ENCODE measurements around the gene OPALIN.
"Not testable (repeated sequence)": the region's sequence is repeated elsewhere in the genome, so short reads cannot be mapped to it uniquely, and the experiment has no call there.

OPALIN gene

GRCh38 chr10:96309628-96310320 is 49.0 kb downstream of the OPALIN start:
- CTCF ChIA-PET = interaction anchor here (0.7 to 1.8 kb wide), 4 partner anchors 19 to 81 kb away, joined by 3 to 5 read pairs (median 4); no protein-coding TSS in a partner anchor

DNA sequence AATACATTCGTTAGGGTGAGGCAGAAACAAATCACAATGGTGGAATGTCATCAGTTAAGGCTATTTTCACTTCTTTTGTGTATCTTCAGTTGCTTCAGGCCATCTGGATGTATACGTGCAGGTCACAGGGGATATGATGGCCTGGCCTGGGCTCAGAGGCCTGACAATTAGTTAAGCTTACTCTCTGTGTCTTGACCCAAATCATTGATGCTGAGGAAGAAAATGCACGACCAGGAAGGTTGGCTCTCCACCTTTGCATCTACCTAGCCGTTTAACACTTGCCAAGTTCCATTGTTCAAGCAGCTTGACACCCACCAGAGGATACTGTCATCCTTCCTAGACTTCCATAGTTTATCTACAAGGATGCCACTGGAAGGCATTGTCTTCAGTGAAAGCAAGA is 49.9 kb downstream of the OPALIN start:
- CTCF ChIA-PET = interaction anchor here (1.1 to 1.9 kb wide), 7 partner anchors 10 to 79 kb away, joined by 3 to 9 read pairs (median 4); no protein-coding TSS in a partner anchor
- POLR2A ChIA-PET = not testable (repeated sequence)
- 96% methylated on average over 4 of the region's 4 CpGs for whole genome bisulfite sequencing (ENCODE audit: insufficient coverage)

More at GRCh38 chr10:96309628-96310320, 49.0 kb downstream of the OPALIN start:
- peaks cover 0 to 51% (median 9%) of the 10 kb centered on the region in 4 experiments for H3K4me1 ChIP-seq (ENCODE audit: control extremely low read depth in 1 of 4, control insufficient read depth in 4 of 4, insufficient read depth in 4 of 4, low read length in 3 of 4)
- no peak for DNase-seq
- no peaks in the 10 kb centered on the region for H3K36me3 ChIP-seq (ENCODE audit: control insufficient read depth in 4 of 4, insufficient read depth in 4 of 4, low read length in 3 of 4)
- no peaks in the 10 kb centered on the region for H3K27me3 ChIP-seq (replicated peaks in 2 of 5; ENCODE audit: control insufficient read depth in 4 of 5, insufficient read depth in 5 of 5, low read length in 4 of 5)
- WGBS (ENCODE audit: insufficient coverage) = 75% methylated on average over 1 of the region's 3 CpGs
- no peak overlapping the region for H3K4me3 ChIP-seq (ENCODE audit: control insufficient read depth in 1 of 7, extremely low read depth in 1 of 7, insufficient read depth in 4 of 7, low read depth in 2 of 7, low read length in 6 of 7)
- H3K27ac ChIP-seq (ENCODE audit: insufficient read depth in 1 of 2, low read depth in 1 of 2, low read length in 2 of 2, poor library complexity in 1 of 2, severe bottlenecking in 2 of 2) = no peak overlapping the region
- POLR2A ChIA-PET = no interaction called here
- no peaks in the 10 kb centered on the region for H3K9me3 ChIP-seq (ENCODE audit: control extremely low read depth in 1 of 5, control insufficient read depth in 4 of 5, insufficient read depth in 2 of 5, low read depth in 1 of 5, low read length in 4 of 5)

GRCh38 chr10:96306516-96306915 is 52.3 kb downstream of the OPALIN start:
- Histone ChIP-seq H3K4me3 (ENCODE audit: control insufficient read depth in 1 of 7, extremely low read depth in 1 of 7, insufficient read depth in 4 of 7, low read depth in 2 of 7, low read length in 6 of 7) (peak overlapping the region in 5 of 7 experiments; percentile 18 to 65 (median 60)), H3K27ac (ENCODE audit: insufficient read depth in 1 of 2, low read depth in 1 of 2, low read length in 2 of 2, poor library complexity in 1 of 2, severe bottlenecking in 2 of 2) (peak overlapping the region in 1 of 2 experiments; percentile 72), H3K4me1 (ENCODE audit: control extremely low read depth in 1 of 4, control insufficient read depth in 4 of 4, insufficient read depth in 4 of 4, low read length in 3 of 4) (peaks cover 0 to 77% (median 19%) of the 10 kb centered on the region in 4 experiments), H3K9me3 (ENCODE audit: control extremely low read depth in 1 of 5, control insufficient read depth in 4 of 5, insufficient read depth in 2 of 5, low read depth in 1 of 5, low read length in 4 of 5) (no peaks in the 10 kb centered on the region), H3K27me3 (replicated peaks in 2 of 5; ENCODE audit: control insufficient read depth in 4 of 5, insufficient read depth in 5 of 5, low read length in 4 of 5) (peaks cover 0 to 4% (median 0%) of the 10 kb centered on the region in 5 experiments), H3K36me3 (ENCODE audit: control insufficient read depth in 4 of 4, insufficient read depth in 4 of 4, low read length in 3 of 4) (no peaks in the 10 kb centered on the region)
- ChIA-PET POLR2A (no interaction called here), CTCF (interaction anchor here (1.0 to 17.0 kb wide), 2 partner anchors 10 to 78 kb away, joined by 3 to 253 read pairs; no protein-coding TSS in a partner anchor)
- WGBS (ENCODE audit: insufficient coverage) = 6% methylated on average over 4 of the region's 8 CpGs
- DNase-seq = peak; percentile 61 to 90 (median 87)

More for the DNA sequence above, 49.9 kb downstream of the OPALIN start:
- not testable (repeated sequence) for DNase-seq; H3K36me3 ChIP-seq (ENCODE audit: control insufficient read depth in 4 of 4, insufficient read depth in 4 of 4, low read length in 3 of 4); H3K9me3 ChIP-seq (ENCODE audit: control extremely low read depth in 1 of 5, control insufficient read depth in 4 of 5, insufficient read depth in 2 of 5, low read depth in 1 of 5, low read length in 4 of 5); H3K27ac ChIP-seq (ENCODE audit: insufficient read depth in 1 of 2, low read depth in 1 of 2, low read length in 2 of 2, poor library complexity in 1 of 2, severe bottlenecking in 2 of 2); H3K27me3 ChIP-seq (replicated peaks in 2 of 5; ENCODE audit: control insufficient read depth in 4 of 5, insufficient read depth in 5 of 5, low read length in 4 of 5)
- H3K4me3 ChIP-seq (ENCODE audit: control insufficient read depth in 1 of 7, extremely low read depth in 1 of 7, insufficient read depth in 4 of 7, low read depth in 2 of 7, low read length in 6 of 7) = peak overlapping the region in 2 of 7 experiments; percentile 6 to 13
- H3K4me1 ChIP-seq (ENCODE audit: control extremely low read depth in 1 of 4, control insufficient read depth in 4 of 4, insufficient read depth in 4 of 4, low read length in 3 of 4) = peaks cover 0 to 58% (median 11%) of the 10 kb centered on the region in 4 experiments

DNA sequence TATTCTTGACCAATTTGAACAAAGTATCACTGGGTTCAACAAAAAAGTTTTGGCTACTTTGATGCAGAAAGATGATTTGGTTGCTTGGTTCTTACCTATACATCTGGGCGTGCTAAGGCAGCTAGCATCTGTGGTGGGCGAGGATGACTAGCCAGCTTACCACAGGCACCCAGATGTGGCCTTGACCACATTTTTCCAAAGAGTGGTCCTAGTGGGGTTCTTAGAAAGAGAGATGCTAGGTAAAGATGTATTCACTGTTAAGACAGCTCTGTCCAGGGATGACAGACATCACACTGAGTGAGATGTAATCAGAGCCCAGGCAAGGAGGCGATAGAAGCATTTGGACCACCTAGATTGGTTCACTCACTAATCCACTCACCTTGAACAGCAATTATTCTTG is 53.8 kb downstream of the OPALIN start:
- CTCF ChIA-PET = interaction anchor here (0.9 to 17.0 kb wide), 8 partner anchors 8 to 77 kb away, joined by 3 to 253 read pairs (median 3); no protein-coding TSS in a partner anchor
- POLR2A ChIA-PET = no interaction called here
- 100% methylated on average over 2 of the region's 3 CpGs for WGBS (ENCODE audit: insufficient coverage)
- Histone ChIP-seq H3K36me3 (ENCODE audit: control insufficient read depth in 4 of 4, insufficient read depth in 4 of 4, low read length in 3 of 4) (no peaks in the 10 kb centered on the region), H3K4me1 (ENCODE audit: control extremely low read depth in 1 of 4, control insufficient read depth in 4 of 4, insufficient read depth in 4 of 4, low read length in 3 of 4) (peaks cover 0 to 87% (median 25%) of the 10 kb centered on the region in 4 experiments), H3K4me3 (ENCODE audit: control insufficient read depth in 1 of 7, extremely low read depth in 1 of 7, insufficient read depth in 4 of 7, low read depth in 2 of 7, low read length in 6 of 7) (peak overlapping the region in 4 of 7 experiments; percentile 37 to 65 (median 52)), H3K27ac (ENCODE audit: insufficient read depth in 1 of 2, low read depth in 1 of 2, low read length in 2 of 2, poor library complexity in 1 of 2, severe bottlenecking in 2 of 2) (no peak overlapping the region), H3K27me3 (replicated peaks in 2 of 5; ENCODE audit: control insufficient read depth in 4 of 5, insufficient read depth in 5 of 5, low read length in 4 of 5) (peaks cover 0 to 4% (median 0%) of the 10 kb centered on the region in 5 experiments), H3K9me3 (ENCODE audit: control extremely low read depth in 1 of 5, control insufficient read depth in 4 of 5, insufficient read depth in 2 of 5, low read depth in 1 of 5, low read length in 4 of 5) (no peaks in the 10 kb centered on the region)
- DNase-seq = peak in 2 of 3 donors; percentile 49 to 60

DNA sequence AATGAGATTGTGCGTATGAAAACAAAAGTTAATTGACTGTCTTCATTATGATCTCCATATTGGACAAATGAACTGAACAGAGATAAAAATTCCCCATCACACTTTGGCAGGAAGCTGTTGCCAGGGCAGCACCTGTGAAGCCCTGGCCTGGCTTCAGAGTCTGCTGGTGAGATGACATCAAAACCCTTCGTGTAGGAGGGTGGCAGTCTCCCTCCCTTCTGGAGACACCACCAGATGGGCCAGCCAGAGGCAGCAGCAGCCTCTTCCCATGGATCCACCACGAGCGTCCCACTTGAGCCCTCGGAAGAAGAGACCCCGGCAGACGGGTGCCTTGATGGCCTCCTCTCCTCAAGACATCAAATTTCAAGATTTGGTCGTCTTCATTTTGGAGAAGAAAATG is 54.6 kb downstream of the OPALIN start, which contains the start of gene DNTT:
Gene DNTT, plus strand, starts transcription at position 205 of the 400 bp plus-strand sequence. Its CDS starts 64 bp downstream, at position 269.
- Histone ChIP-seq H3K9me3 (ENCODE audit: control extremely low read depth in 1 of 5, control insufficient read depth in 4 of 5, insufficient read depth in 2 of 5, low read depth in 1 of 5, low read length in 4 of 5) (no peaks in the 10 kb centered on the region), H3K4me3 (ENCODE audit: control insufficient read depth in 1 of 7, extremely low read depth in 1 of 7, insufficient read depth in 4 of 7, low read depth in 2 of 7, low read length in 6 of 7) (peak within 1 kb of the TSS in 4 of 7 experiments; percentile 37 to 65 (median 52)), H3K27ac (ENCODE audit: insufficient read depth in 1 of 2, low read depth in 1 of 2, low read length in 2 of 2, poor library complexity in 1 of 2, severe bottlenecking in 2 of 2) (no peak within 1 kb of the TSS), H3K27me3 (replicated peaks in 2 of 5; ENCODE audit: control insufficient read depth in 4 of 5, insufficient read depth in 5 of 5, low read length in 4 of 5) (peaks cover 0 to 4% (median 0%) of the 10 kb centered on the region in 5 experiments), H3K36me3 (ENCODE audit: control insufficient read depth in 4 of 4, insufficient read depth in 4 of 4, low read length in 3 of 4) (no peaks in the 10 kb centered on the region), H3K4me1 (ENCODE audit: control extremely low read depth in 1 of 4, control insufficient read depth in 4 of 4, insufficient read depth in 4 of 4, low read length in 3 of 4) (peaks cover 0 to 88% (median 29%) of the 10 kb centered on the region in 4 experiments)
- WGBS (ENCODE audit: insufficient coverage) = 83% methylated on average over 7 of the region's 8 CpGs
- POLR2A ChIA-PET = no interaction called here
- CTCF ChIA-PET = interaction anchor here (1.1 to 17.0 kb wide), 5 partner anchors 8 to 76 kb away, joined by 3 to 253 read pairs (median 3); no protein-coding TSS in a partner anchor
- no peak for DNase-seq

DNA sequence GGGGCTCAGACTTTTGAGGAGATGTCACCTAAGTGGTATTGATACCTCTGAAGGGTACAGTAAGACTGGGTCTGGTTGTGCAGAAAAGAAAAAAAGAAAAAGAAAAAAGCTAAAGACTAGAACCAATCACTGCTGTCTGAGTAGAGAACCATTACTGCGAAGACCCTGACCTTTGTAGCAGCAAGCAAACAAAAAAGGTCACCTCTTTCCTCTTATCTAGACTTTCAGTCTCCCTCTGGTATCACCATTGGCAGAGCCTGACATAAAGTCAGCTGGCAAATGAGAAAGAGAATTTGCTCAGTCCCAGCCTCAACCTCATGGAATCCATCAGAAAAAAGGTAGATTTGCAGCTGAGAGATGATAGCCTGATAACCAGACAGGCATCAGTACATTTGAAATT is 57.2 kb downstream of the OPALIN start:
- H3K4me1 ChIP-seq (ENCODE audit: control extremely low read depth in 1 of 4, control insufficient read depth in 4 of 4, insufficient read depth in 4 of 4, low read length in 3 of 4) = peaks cover 0 to 86% (median 35%) of the 10 kb centered on the region in 4 experiments
- POLR2A ChIA-PET = no interaction called here
- DNase-seq = no peak
- no peaks in the 10 kb centered on the region for H3K9me3 ChIP-seq (ENCODE audit: control extremely low read depth in 1 of 5, control insufficient read depth in 4 of 5, insufficient read depth in 2 of 5, low read depth in 1 of 5, low read length in 4 of 5)
- H3K36me3 ChIP-seq (ENCODE audit: control insufficient read depth in 4 of 4, insufficient read depth in 4 of 4, low read length in 3 of 4) = no peaks in the 10 kb centered on the region
- 86% methylated on average over 1 of the region's 1 CpG for WGBS (ENCODE audit: insufficient coverage)
- CTCF ChIA-PET = interaction anchor here (1.0 to 17.0 kb wide), 7 partner anchors 9 to 285 kb away, joined by 3 to 253 read pairs (median 3); no protein-coding TSS in a partner anchor
- peaks cover 0 to 4% (median 0%) of the 10 kb centered on the region in 5 experiments for H3K27me3 ChIP-seq (replicated peaks in 2 of 5; ENCODE audit: control insufficient read depth in 4 of 5, insufficient read depth in 5 of 5, low read length in 4 of 5)
- H3K4me3 ChIP-seq (ENCODE audit: control insufficient read depth in 1 of 7, extremely low read depth in 1 of 7, insufficient read depth in 4 of 7, low read depth in 2 of 7, low read length in 6 of 7) = no peak overlapping the region
- H3K27ac ChIP-seq (ENCODE audit: insufficient read depth in 1 of 2, low read depth in 1 of 2, low read length in 2 of 2, poor library complexity in 1 of 2, severe bottlenecking in 2 of 2) = peak overlapping the region in 1 of 2 experiments; percentile 29

Measured in common myeloid progenitor, CD34-positive (primary cell).